Activated CD8-positive, alpha-beta T cell treated with anti-CD3 and anti-CD28 coated beads, Interleukin-2, amount 10 ng/mL, durations not matched to agents 7 days and 5 days (primary cell): ENCODE measurements around the gene CLN6. TPM values are rescaled to one million over a fixed set of nuclear protein-coding genes. Genes with fewer than 3 reads are reported as not detected.
"Not testable (repeated sequence)": the region's sequence is repeated elsewhere in the genome, so short reads cannot be mapped to it uniquely, and the experiment has no call there.

Source experiments
- ATAC-seq: fragments of 150-1000 bp; cut with Tn5 transposase; one replicate; pipeline ENCODE4 v1.10.0; 2021; ENCODE audit warnings: moderate library complexity
- CTCF ChIA-PET: fragments of 350-600 bp; sonication (Branson Sonifier 250); formaldehyde crosslinking; loops from one replicate; lab custom pipeline; 2021; ENCODE audit warnings: antibody characterized with exemption; lab: Charles Lee
- POLR2A ChIA-PET: fragments of 350-600 bp; sonication (Branson Sonifier 250); formaldehyde crosslinking; loops from one replicate; lab custom pipeline; 2021; ENCODE audit warnings: antibody characterized with exemption; lab: Charles Lee
- DNase-seq: peaks from one replicate; pipeline ENCODE4 v3.0.0-alpha.2; 2020
- H3K27ac Mint-ChIP-seq: one replicate; pipeline ENCODE4 v1.8.0; 2021; ENCODE audit warnings: mild to moderate bottlenecking, mixed read lengths
- H3K27me3 Mint-ChIP-seq: one replicate; pipeline ENCODE4 v1.8.0; 2021; ENCODE audit warnings: low read depth, mixed read lengths
- H3K36me3 Mint-ChIP-seq: one replicate; pipeline ENCODE4 v1.8.0; 2021; ENCODE audit warnings: low read depth, mixed read lengths
- H3K4me1 Mint-ChIP-seq: one replicate; pipeline ENCODE4 v1.8.0; 2021; ENCODE audit warnings: low read depth, mixed read lengths
- H3K4me3 Mint-ChIP-seq: one replicate; pipeline ENCODE4 v1.8.0; 2021; ENCODE audit warnings: mild to moderate bottlenecking, mixed read lengths
- H3K9me3 Mint-ChIP-seq: one replicate; pipeline ENCODE4 v1.8.0; 2022; ENCODE audit warnings: mixed read lengths; ENCODE audit not compliant: insufficient read depth
- total RNA-seq, 2 experiments: library from RNA; stranded (reverse); gene quantifications; one replicate each; pipeline ENCODE4 v1.2.3, GENCODE V29; 2021

CLN6 gene
- total RNA-seq, 2 experiments from 2014 or later: 64.5 to 69.7 TPM

DNA sequence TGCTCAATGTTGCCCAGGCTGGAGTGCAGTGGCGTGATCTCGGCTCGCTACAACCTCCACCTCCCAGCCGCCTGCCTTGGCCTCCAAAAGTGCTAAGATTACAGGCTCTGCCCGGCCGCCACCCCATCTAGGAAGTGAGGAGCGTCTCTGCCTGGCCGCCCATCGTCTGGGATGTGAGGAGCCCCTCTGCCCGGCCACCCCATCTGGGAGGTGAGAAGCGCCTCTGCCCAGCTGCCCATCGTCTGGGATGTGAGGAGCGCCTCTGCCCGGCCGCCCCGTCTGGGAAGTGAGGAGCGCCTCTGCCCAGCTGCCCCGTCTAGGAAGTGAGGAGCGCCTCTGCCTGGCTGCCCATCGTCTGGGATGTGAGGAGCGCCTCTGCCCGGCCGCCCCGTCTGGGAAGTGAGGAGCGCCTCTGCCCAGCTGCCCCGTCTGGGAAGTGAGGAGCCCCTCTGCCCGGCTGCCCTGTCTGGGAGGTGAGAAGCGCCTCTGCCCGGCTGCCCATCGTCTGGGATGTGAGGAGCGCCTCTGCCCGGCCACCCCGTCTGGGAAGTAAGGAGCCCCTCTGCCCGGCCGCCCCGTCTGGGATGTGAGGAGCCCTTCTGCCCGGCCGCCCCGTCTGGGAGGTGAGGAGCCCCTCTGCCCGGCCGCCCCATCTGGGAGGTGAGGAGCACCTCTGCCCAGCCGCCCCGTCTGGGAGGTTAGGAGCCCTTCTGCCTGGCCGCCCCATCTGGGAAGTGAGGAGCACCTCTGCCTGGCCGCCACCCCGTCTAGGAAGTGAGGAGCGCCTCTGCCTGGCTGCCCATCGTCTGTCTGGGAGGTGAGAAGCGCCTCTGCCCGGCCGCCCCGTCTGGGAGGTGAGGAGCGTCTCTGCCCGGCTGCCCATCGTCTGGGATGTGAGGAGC is 7.7 kb downstream of the CLN6 start:
- DNase-seq, CTCF ChIA-PET, H3K27ac Mint-ChIP-seq, POLR2A ChIA-PET, ATAC-seq, H3K4me3 Mint-ChIP-seq, H3K27me3 Mint-ChIP-seq, H3K9me3 Mint-ChIP-seq: not testable (repeated sequence)
- Mint-ChIP-seq H3K36me3 (peaks cover 38% of the 10 kb centered on the region), H3K4me1 (peaks cover 27% of the 10 kb centered on the region)

DNA sequence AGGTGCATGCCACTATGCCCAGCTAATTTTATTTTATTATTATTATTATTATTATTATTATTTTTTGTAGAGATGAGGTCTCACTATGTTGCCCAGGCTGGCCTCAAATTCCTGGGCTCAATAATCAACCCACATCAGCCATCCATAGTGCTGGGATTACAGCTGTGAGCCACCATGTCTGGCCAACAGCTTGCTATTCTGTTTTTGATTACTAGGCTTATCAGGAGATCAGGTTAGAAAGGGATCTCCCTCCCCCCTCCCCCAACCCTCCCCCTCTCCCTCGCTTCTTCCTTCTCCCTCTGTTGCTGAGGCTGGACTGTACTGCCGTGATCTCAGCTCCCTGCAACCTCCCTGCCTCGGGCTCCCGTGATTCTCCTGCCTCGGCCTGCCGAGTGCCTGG is 8.6 kb downstream of the CLN6 start:
- Mint-ChIP-seq H3K9me3 (no peaks in the 10 kb centered on the region), H3K27ac (no peak overlapping the region), H3K36me3 (peaks cover 43% of the 10 kb centered on the region), H3K27me3 (no peaks in the 10 kb centered on the region), H3K4me1 (peaks cover 21% of the 10 kb centered on the region), H3K4me3 (no peak overlapping the region)
- ATAC-seq: no peak
- CTCF ChIA-PET: no interaction called here
- no peak for DNase-seq
- POLR2A ChIA-PET: interaction anchor here (0.9 kb wide), 1 partner anchor 8 kb away, joined by 6 read pairs; the partner anchor contains the start of gene CLN6

DNA sequence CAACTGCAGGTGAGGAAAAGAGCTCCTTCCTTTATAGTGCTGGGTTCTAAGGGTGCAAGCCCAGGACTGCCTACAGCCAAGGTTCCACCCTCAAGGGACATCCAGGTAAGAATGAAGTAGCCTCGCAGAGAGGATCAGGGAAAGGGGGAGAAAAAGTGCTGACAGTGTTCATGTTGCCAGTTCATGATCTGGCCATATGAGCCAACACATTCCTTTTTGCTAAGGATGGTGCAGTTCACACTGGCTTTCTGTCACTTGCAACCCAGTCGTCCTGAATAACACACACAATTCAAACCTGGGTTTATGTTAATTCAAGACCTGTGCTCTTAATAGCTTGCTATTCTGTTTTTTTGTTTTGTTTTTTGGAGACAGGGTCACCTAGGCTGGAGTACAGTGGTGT is 9.0 kb downstream of the CLN6 start:
- no peak for DNase-seq
- Mint-ChIP-seq H3K9me3 (no peaks in the 10 kb centered on the region), H3K27ac (no peak overlapping the region), H3K36me3 (peaks cover 43% of the 10 kb centered on the region), H3K4me1 (peaks cover 20% of the 10 kb centered on the region), H3K27me3 (no peaks in the 10 kb centered on the region), H3K4me3 (no peak overlapping the region)
- ChIA-PET CTCF (interaction anchor here (0.9 kb wide), 1 partner anchor 8 kb away, joined by 4 read pairs; no protein-coding TSS in a partner anchor), POLR2A (interaction anchor here (0.9 kb wide), 1 partner anchor 9 kb away, joined by 6 read pairs; the partner anchor contains the start of gene CLN6)
- no peak for ATAC-seq

DNA sequence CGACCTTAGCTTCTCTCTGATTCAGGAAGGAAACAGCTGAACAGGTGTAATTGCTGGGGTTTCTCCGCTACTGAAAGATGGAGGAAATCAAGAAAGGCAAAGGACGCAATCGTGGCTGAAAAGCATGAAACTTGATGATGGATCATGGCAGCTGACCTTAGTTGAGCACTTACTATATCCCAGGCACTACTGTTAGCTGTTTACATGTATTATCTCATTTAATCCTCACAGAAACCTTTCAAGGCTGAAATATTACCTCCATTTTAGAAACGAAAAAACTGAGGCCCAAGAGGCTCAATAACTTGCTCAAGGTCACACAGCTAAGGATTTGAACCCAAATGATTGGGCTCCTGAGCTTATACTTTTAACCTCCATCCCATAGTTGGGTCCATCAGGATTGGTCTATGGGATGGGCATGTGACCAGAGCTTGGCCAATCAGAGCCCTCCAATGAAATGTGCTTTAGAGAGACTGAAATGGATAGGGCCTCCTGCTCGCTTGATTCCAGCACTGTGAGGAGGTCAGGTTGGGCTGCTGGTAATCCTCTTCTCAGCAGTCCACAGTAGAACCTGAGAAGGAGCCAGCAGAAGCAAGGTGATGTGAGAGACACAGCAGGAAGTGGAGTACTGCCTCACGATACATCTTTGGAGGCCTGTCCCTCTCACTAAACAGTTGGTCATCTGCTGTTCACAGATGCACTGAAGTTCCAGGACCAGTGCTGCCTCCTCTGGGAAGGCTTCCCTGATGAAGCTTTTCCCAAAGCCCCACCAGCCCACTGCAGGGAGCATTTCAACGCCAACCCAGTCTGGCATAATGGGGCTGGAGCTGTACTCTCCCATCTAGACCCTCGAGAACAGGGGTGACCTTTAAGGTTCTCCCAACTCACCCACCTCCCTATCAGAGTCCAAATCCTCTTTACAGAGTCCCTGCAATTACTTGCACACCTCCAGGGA is 10.4 kb downstream of the CLN6 start:
- Mint-ChIP-seq H3K36me3 (peaks cover 35% of the 10 kb centered on the region), H3K4me3 (no peak overlapping the region), H3K4me1 (peaks cover 7% of the 10 kb centered on the region), H3K9me3 (no peaks in the 10 kb centered on the region), H3K27me3 (no peaks in the 10 kb centered on the region), H3K27ac (no peak overlapping the region)
- ChIA-PET CTCF (interaction anchor here (0.9 to 1.3 kb wide), 2 partner anchors 9 kb away, joined by 3 to 4 read pairs; no protein-coding TSS in a partner anchor), POLR2A (no interaction called here)
- DNase-seq (no peak), ATAC-seq (no peak)

DNA sequence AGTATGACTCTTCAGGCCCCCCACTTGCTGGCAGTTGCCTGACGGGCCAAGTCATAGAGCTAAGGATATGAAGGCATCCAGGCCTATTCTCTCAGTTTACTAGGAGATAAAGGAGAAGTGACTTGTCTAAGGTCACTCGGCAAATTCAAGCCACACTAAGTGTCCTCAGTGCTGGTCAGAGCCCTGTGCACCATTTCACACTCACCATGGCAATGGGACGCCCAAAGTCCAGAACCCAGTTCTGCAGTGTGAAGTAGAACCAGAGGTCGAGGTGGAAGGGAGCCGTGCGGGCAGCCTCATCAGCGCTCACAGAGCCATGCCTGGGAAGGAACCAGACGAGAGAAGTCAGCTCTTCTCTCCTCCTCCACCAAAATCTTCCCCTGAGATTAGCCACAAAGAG is 11.2 kb downstream of the CLN6 start:
- ATAC-seq (no peak), DNase-seq (no peak)
- H3K27me3 Mint-ChIP-seq: no peaks in the 10 kb centered on the region
- H3K9me3 Mint-ChIP-seq: no peaks in the 10 kb centered on the region
- H3K36me3 Mint-ChIP-seq: peaks cover 35% of the 10 kb centered on the region
- H3K27ac Mint-ChIP-seq: no peak overlapping the region
- CTCF ChIA-PET: interaction anchor here (1.3 kb wide), 1 partner anchor 8 kb away, joined by 3 read pairs; no protein-coding TSS in a partner anchor
- POLR2A ChIA-PET: no interaction called here
- peaks cover 7% of the 10 kb centered on the region for H3K4me1 Mint-ChIP-seq
- H3K4me3 Mint-ChIP-seq: no peak overlapping the region

DNA sequence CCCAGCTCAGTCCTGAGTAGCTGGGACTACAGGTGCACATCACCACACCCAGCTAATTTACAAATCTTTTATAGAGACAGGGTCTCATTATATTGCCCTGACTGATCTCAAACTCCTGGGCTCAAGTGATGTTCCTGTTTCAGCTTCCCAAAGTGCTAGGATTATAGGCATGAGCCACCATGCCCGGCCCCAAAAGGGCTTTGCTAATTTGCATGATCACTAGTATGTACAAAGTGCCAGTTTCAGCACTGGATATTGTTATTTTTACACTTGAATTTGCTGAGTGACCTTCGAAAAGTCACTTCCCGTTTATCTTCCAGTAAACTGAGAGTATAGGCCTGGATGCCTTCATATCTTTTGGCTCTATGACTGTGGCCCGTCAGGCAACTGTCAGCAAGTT is 12.2 kb downstream of the CLN6 start:
- POLR2A ChIA-PET: no interaction called here
- H3K36me3 Mint-ChIP-seq: peaks cover 27% of the 10 kb centered on the region

DNA sequence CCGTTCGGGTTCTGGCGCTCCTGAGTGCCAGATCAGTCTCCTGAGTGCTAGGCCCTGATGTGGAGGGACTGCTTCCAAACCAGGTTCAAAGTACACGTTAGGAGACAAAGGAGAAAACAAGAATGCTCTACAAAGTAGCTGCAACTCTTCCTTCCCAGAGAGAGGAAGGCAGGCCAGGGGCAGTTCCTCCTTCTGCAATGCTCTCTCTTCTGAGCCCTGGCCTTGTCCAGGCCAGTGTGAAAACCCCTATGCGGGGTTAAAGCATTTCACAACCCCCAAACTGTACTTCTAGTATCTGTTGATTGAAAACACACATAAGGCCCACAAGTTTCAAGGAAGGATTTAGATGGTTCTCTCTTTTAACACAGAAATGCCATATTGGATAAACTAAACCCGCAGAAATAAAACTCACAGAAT is 14.7 kb downstream of the CLN6 start:
- Mint-ChIP-seq H3K27me3 (no peaks in the 10 kb centered on the region), H3K36me3 (peaks cover 24% of the 10 kb centered on the region), H3K9me3 (no peaks in the 10 kb centered on the region), H3K4me3 (no peak overlapping the region), H3K27ac (no peak overlapping the region), H3K4me1 (peaks cover 10% of the 10 kb centered on the region)
- DNase-seq (no peak), ATAC-seq (no peak)
- ChIA-PET POLR2A (no interaction called here), CTCF (no interaction called here)

More for the DNA sequence above, 12.2 kb downstream of the CLN6 start:
- no peak for ATAC-seq
- no peak overlapping the region for H3K4me3 Mint-ChIP-seq
- no peak overlapping the region for H3K27ac Mint-ChIP-seq
- CTCF ChIA-PET: interaction anchor here (1.0 kb wide), 1 partner anchor 134 kb away, joined by 3 read pairs; no protein-coding TSS in a partner anchor
- H3K4me1 Mint-ChIP-seq: peaks cover 1% of the 10 kb centered on the region
- no peak for DNase-seq
- H3K9me3 Mint-ChIP-seq: no peaks in the 10 kb centered on the region
- H3K27me3 Mint-ChIP-seq: no peaks in the 10 kb centered on the region

DNA sequence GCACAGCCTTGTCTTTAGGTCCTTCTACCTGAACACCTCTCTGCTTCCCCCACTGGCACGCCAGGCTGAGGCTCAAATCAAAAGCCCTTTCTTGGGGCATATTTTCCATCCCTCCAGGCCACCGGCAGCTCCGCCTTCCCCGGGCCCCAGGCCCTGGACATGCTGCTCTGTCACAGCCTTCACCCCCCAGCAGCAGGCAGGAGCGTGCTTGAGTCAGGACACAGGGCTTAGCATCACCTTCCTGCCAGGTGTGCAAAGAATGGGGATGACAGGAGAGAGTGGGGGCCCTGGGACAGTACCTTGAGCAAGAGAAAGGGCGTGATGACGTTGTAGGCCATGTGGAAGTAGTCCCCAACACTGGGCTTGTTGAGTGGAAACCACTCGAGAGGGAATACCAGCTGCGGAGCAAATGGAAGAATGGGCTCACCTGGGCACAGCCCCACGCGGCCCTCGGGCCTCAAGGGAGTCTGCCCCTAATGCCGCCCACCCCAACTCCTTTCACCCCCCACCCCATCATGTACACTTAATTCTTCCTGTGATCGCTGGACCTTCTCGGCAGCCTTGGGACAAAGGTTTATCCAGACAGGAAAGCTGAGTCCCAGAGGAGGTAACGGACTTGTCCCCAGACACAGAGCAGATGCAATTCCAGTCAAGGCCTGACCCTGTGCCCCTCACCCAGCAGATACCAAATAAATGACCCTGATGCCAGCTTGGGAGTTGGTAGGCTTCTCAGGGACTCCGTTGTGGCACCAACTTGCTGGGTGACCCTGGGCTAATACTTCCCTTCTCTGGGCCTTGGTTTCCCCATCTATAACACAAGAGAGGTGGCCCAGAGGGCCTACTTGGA is 15.3 kb downstream of the CLN6 start:
- no peaks in the 10 kb centered on the region for H3K9me3 Mint-ChIP-seq
- DNase-seq: no peak
- peaks cover 23% of the 10 kb centered on the region for H3K36me3 Mint-ChIP-seq
- ChIA-PET POLR2A (no interaction called here), CTCF (no interaction called here)
- H3K4me3 Mint-ChIP-seq: no peak overlapping the region
- H3K27me3 Mint-ChIP-seq: no peaks in the 10 kb centered on the region
- H3K27ac Mint-ChIP-seq: no peak overlapping the region
- peaks cover 16% of the 10 kb centered on the region for H3K4me1 Mint-ChIP-seq
- ATAC-seq: no peak

DNA sequence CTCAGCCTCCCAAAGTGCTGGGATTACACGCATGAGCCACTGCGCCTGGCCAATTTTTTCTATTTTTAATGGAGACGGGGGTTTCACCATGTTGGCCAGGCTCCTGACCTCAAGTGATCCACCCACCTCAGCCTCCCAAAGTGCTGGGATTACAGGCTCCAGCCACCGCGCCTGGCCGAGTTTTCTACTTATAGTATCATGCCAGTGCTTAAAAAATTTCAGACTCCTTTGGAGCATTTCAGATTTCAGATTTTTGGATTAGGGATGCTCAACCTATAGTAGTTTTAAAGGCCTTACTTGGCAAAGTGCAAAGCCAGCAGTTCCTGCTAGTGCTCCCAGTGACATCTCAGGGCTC is 16.1 kb downstream of the CLN6 start:
- H3K27ac Mint-ChIP-seq, ATAC-seq, H3K4me3 Mint-ChIP-seq, H3K9me3 Mint-ChIP-seq, H3K27me3 Mint-ChIP-seq, DNase-seq, POLR2A ChIA-PET: not testable (repeated sequence)
- CTCF ChIA-PET: interaction anchor here (0.7 kb wide), 1 partner anchor 10 kb away, joined by 4 read pairs; no protein-coding TSS in a partner anchor
- Mint-ChIP-seq H3K4me1 (peaks cover 24% of the 10 kb centered on the region), H3K36me3 (peaks cover 18% of the 10 kb centered on the region)

DNA sequence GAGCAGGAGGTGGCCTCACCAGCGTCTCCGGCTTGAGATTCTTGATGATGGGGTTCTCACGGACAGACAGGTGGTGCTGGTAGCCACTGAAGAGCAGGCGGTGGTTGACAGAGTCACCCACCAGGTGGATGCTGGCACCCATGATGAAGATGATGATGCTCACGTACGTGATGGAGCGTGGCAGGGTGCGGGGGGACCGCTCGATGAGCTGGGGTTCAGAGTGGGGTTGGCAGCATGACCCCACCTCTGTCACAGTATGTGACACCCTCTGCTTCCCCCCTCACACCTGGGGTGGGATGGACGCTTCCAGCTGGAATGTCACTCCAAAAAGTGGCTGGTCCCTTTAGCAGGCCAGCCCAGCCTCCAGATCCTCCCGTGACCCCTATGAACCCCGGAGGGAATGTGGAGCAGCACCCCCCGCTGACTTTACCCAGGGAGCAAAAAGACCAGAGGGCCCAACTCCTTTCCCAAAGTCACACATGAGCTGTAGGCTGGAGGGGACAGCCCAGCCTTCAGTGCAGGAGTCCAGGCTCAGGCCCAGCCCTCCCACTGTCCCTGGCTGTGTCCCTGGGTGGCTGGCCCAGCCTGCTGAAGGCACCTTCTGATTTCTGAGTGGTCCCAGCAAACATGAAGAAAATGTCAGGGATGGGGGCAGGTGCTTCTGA is 17.7 kb downstream of the CLN6 start:
- ATAC-seq (no peak), DNase-seq (no peak)
- ChIA-PET CTCF (interaction anchor here (1.0 to 2.3 kb wide), 3 partner anchors 13 to 348 kb away, joined by 3 to 10 read pairs (median 4); no protein-coding TSS in a partner anchor), POLR2A (no interaction called here)
- peaks cover 26% of the 10 kb centered on the region for H3K4me1 Mint-ChIP-seq
- H3K9me3 Mint-ChIP-seq: no peaks in the 10 kb centered on the region
- H3K27me3 Mint-ChIP-seq: no peaks in the 10 kb centered on the region
- peaks cover 11% of the 10 kb centered on the region for H3K36me3 Mint-ChIP-seq
- H3K4me3 Mint-ChIP-seq: no peak overlapping the region
- peak overlapping the region; percentile 61 for H3K27ac Mint-ChIP-seq
